Colon (tissue), 2 donors: ENCODE data around the gene SREBF2.
A peak's percentile ranks its signal among the peaks of the same experiment; 100 is the strongest.
"Not testable (repeated sequence)": the region's sequence is repeated elsewhere in the genome, so short reads cannot be mapped to it uniquely, and the experiment has no call there.

Experiments
- FAIRE-seq: peaks from 2 replicates; lab custom pipeline; 2012; peaks lifted over from hg19 to GRCh38; lab: Jason Lieb, UNC
- donor health status: control.
- donor health status: control.

SREBF2 gene

DNA sequence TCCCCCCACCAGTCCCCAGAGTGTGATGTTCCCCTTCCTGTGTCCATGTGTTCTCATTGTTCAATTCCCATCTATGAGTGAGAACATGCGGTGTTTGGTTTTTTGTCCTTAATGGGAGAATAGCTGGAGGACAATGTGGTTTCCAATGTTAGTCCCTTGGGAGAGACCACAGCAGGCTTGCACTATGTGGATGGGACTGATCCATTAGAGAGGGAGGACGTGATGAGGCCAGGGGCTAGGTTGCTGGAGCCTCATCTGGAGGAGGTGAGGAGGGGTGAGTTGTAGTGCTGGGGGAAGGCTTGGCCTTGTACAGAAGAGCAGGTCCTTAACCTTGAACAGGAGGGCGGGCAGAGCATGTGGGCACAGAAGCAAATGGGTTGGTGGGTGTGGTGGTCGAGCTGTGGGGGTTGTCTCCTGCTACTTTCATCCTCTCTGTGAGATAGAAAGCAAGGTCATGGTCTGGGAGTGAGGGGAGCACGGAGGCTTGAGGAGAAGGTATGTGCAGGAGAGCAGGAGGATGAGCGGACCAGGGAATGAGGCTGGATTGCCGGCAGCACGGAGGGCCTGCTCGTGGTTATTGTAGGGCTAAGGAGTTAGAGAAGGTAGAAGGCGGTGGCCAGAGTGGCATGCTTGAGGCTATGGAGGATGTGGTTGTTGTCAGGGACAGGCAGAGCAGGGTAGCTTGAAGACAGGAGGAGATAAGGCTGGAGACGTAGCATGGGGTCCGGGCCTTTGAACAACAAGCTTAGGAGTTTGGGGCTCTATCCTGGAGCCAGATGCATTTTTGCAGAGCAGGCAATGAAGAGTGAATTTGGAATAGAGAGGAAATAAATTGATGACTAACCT, 11.2 kb upstream of the SREBF2 start:
- FAIRE-seq: no peak

GRCh38 chr22:41822317-41823057, 10.4 kb upstream of the SREBF2 start:
- peak; percentile 71 for FAIRE-seq

- no peak for FAIRE-seq
Observed at GRCh38 chr22:41823797-41824196, 9.1 kb upstream of the SREBF2 start.

GRCh38 chr22:41825376-41825775, 7.5 kb upstream of the SREBF2 start:
- FAIRE-seq: no peak

DNA sequence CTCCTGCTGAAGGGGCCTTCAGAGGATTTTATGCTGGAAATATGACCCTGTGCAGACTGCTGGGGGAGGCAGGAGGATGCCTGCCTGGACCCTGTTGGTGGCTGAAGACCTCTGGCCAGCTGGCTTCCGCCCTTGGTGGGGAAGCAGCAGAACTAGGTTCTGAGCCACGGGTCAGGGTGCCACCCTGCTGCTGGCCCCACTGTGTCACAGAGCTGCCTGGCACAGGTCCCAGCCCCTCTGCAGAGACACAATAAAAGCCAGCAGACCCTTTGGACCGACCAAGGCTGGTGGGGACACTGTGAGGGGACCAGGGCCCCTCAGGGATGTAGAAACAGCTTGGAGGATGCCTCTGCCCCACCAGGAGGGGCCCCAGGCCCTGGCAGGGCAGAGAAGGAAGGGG, 6.9 kb upstream of the SREBF2 start:
- FAIRE-seq: no peak

GRCh38 chr22:41826430-41827383, 6.2 kb upstream of the SREBF2 start:
- FAIRE-seq: no peak

DNA sequence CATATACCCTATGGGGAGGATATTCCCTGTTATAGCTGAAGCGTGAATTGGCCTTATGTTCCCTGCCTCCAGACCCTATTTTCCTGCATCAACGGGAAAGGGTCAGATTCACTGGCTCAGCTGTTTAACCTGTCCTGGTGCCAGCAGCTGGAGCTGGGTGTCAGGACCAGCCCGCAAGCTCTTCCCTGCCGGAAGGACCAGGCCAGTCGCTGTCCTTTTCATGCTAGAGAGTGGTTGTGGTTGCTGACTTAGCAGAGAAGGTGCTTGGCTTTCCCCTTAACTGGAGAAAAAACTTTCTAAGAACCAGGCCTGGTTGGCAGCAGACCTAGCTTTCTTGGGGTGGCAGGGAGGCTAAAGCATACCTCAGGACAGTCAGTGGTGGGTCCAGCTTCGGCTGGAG, 5.2 kb upstream of the SREBF2 start:
- FAIRE-seq: no peak

GRCh38 chr22:41828516-41828915, 4.4 kb upstream of the SREBF2 start:
- no peak for FAIRE-seq

- FAIRE-seq: no peak
Observed at GRCh38 chr22:41830174-41830573, 2.7 kb upstream of the SREBF2 start.

DNA sequence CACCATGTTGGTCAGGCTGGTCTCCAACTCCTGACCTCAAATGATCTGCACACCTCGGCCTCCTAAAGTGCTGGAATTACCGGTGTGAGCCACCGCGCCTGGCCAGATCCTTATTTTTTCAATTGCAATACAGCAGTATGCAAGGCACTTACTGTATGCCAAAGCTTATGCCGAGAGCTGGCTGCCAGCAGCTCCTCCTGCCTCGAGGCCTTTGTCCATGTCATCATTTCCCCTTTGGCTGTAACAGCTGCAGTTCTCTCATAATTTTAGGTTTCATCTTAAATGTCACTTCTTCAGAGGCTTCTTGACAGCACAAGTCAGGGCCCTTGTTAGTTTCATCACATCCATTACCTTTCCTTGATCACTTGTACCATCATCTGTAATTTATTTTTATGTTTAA, 1.5 kb upstream of the SREBF2 start:
- FAIRE-seq: no peak

DNA sequence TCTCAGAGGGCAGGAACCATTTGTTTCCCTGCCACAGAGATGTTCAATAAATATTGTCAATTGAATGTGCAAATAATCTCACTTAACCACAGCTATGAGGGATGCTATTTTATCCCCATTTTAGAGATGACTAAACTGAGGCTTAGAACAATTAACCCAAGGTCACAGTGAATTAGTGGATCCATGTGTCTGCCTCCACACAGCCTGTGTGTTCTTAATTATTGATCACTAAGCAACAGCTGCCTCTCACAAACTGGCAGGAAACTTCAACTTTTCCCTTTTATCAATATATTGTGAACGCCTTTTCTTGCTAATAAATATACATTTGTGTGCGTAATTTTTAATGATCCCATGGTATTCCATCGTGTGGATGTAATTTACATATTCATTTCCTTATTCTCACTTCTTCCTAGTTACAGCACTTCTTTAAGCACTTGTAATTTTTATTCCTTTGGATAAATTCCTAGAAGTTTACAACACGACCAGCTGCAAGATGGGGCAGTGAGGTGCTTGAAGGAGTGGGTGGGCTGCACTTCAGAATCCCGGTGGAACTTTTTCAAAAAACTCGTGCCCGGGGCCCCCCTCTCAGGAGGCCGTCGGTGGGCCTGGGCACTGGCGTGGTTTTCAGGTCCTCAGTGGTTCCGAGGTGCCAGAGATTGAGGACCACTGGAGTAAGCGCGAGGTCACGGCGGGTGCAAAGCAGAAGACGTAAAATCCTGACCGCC, 915 bp upstream of the SREBF2 start:
- FAIRE-seq: no peak

DNA sequence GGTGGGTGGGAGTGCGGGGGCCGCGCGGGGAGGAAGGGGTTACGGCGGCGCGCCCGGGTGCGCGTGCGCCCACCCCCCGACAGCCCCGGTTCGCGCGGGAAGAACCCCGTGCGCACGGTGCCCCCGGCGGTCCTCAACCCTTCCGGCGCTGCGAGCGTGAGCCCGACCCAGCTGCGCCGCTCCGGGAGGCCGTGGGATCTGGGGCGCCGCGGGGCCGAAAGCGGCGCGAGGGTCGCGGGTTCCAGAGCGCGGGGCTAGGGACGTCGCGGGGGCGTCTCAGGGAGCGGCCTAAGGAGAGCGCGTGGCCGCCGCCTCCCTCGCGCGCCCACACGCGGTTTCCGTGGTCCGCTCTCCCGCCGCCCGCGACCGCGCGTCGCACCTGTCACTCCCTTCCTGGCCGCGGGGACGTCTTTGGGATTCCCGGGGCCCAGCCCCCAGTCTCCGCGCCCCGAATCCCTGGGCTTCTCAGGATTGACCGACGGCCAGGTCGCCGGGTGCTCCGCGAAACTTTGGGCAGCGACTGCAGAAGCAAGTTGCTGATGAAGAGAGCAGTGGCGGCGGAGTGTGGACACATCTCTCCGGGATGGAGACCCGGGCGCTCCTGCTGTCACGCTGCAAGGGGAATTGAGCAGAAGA, 582 bp downstream of the SREBF2 start:
- no peak for FAIRE-seq

DNA sequence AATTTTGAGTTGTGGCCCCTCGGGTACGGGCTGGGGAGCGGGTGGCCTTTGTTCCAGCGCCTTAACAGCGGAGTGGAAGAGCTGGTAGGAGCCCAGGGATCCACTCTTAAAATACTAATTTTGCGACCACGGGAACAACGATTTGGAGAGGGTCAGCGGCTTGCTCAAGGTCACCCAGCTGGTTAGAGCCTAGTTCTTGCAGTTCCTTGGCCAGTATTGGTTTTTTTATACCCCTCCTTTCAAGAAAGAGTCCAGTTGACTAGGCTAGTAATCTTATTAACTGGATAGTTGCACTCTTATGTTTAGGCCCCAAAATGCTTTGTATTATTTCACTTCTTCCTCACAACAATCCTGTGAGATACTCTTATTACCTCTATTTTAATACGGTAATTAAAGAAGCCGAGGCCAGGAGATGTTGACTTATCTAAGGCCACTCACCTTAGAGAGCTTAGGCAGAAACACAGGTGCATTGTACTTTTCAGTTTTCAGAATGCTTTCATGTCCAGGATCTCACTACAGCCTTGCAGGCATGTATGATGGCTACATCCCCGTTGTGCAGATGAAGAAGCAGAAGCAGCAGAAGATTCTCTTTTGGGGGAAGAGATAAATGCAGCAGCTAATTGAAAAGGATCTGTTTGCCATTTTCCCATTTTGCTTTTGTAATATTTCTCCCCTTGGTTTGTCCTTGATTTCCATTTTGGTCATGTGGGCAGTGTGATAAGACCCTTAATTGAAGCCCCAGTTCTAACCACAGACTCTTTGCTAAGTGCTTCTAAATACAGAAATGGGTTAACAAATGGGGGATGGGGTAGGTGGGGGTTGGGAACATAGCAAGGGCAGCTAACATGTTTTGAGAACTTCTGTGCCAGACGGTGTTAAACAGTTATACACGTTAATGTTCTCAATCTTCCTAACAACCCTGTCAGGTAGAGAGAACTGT, 1.4 kb downstream of the SREBF2 start:
- FAIRE-seq: no peak

GRCh38 chr22:41835462-41835861, 2.6 kb downstream of the SREBF2 start:
- FAIRE-seq: not testable (repeated sequence)

- no peak for FAIRE-seq
Observed at GRCh38 chr22:41836551-41836950, 3.6 kb downstream of the SREBF2 start.

GRCh38 chr22:41838842-41839618, 6.1 kb downstream of the SREBF2 start:
- FAIRE-seq: no peak

GRCh38 chr22:41840216-41840615, 7.3 kb downstream of the SREBF2 start:
- FAIRE-seq: no peak

GRCh38 chr22:41841085-41841712, 8.3 kb downstream of the SREBF2 start:
- no peak for FAIRE-seq
